ENCODE data around the gene ISM2. TPM values are rescaled to one million over a fixed set of nuclear protein-coding genes. Genes with fewer than 3 reads are reported as not detected.

The ISM2 gene
- polyA plus RNA-seq, 1 of the 3 experiments (the other 2 are of a cell fraction), result 0.20 TPM

GRCh38 chr14:77438596-77438995 is 60.0 kb downstream of the ISM2 start (continued):
- no peak for TF ChIP-seq IRF3 (IDR thresholded peaks at IDR 0.05; ENCODE audit: low read depth, low read length)
- TF ChIP-seq CHD2 (IDR thresholded peaks at IDR 0.05; ENCODE audit: low read length, partially characterized antibody), result no peak
- no peak for TF ChIP-seq POLR2AphosphoS5 (IDR thresholded peaks at IDR 0.05; ENCODE audit: low read depth, low read length)

DNA sequence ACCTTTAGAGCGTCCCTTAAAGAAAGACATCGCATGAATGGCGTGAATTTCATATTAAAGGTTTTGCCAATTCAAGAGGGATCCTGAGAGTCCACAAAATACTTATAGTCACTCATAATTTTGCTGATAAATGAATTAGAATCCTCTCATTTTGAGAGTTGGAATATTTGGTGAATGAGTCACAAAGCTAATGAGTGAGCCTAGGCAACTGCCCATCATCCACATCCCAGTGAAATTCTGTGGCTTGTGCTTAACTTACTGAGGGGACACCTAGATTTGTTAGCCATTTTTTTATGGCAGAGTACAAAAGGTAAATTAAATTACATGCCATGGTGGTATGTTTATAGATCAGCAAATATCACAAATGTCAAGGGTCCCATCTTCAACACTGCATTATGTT is 62.6 kb downstream of the ISM2 start:
- no peaks in the 10 kb centered on the region for H3K9me3 ChIP-seq
- no peak overlapping the region for H3K4me2 ChIP-seq
- TF ChIP-seq ELF1 (IDR thresholded peaks at IDR 0.05), result no peak
- TF ChIP-seq TEAD4 (IDR thresholded peaks at IDR 0.05; ENCODE audit: borderline replicate concordance, insufficient read depth), result no peak
- no peak for TF ChIP-seq SIN3A (IDR thresholded peaks at IDR 0.05; ENCODE audit: borderline replicate concordance, low read depth, low read length)
- TF ChIP-seq FOXJ3 (CRISPR knock-in tag; IDR thresholded peaks at IDR 0.05), result no peak
- TF ChIP-seq RFX5 (IDR thresholded peaks at IDR 0.05; ENCODE audit: low read length), result no peak
- TF ChIP-seq, protein P1, sequence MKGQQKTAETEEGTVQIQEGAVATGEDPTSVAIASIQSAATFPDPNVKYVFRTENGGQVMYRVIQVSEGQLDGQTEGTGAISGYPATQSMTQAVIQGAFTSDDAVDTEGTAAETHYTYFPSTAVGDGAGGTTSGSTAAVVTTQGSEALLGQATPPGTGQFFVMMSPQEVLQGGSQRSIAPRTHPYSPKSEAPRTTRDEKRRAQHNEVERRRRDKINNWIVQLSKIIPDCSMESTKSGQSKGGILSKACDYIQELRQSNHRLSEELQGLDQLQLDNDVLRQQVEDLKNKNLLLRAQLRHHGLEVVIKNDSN (IDR thresholded peaks at IDR 0.05; ENCODE audit: borderline replicate concordance, low read depth), result no peak
- TF ChIP-seq MEF2A (IDR thresholded peaks at IDR 0.05; ENCODE audit: borderline replicate concordance, low read depth), result no peak
- TF ChIP-seq, protein P2, sequence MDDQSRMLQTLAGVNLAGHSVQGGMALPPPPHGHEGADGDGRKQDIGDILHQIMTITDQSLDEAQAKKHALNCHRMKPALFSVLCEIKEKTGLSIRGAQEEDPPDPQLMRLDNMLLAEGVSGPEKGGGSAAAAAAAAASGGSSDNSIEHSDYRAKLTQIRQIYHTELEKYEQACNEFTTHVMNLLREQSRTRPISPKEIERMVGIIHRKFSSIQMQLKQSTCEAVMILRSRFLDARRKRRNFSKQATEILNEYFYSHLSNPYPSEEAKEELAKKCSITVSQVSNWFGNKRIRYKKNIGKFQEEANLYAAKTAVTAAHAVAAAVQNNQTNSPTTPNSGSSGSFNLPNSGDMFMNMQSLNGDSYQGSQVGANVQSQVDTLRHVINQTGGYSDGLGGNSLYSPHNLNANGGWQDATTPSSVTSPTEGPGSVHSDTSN (IDR thresholded peaks at IDR 0.05), result no peak
- TF ChIP-seq MAX (IDR thresholded peaks at IDR 0.05; ENCODE audit: low read depth), result no peak
- TF ChIP-seq RCOR1 (IDR thresholded peaks at IDR 0.05; ENCODE audit: low read length), result no peak
- TF ChIP-seq, protein P3, sequence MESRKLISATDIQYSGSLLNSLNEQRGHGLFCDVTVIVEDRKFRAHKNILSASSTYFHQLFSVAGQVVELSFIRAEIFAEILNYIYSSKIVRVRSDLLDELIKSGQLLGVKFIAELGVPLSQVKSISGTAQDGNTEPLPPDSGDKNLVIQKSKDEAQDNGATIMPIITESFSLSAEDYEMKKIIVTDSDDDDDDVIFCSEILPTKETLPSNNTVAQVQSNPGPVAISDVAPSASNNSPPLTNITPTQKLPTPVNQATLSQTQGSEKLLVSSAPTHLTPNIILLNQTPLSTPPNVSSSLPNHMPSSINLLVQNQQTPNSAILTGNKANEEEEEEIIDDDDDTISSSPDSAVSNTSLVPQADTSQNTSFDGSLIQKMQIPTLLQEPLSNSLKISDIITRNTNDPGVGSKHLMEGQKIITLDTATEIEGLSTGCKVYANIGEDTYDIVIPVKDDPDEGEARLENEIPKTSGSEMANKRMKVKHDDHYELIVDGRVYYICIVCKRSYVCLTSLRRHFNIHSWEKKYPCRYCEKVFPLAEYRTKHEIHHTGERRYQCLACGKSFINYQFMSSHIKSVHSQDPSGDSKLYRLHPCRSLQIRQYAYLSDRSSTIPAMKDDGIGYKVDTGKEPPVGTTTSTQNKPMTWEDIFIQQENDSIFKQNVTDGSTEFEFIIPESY (IDR thresholded peaks at IDR 0.05; ENCODE audit: borderline replicate concordance, low read depth), result no peak
- TF ChIP-seq EZH2phosphoT487 (IDR thresholded peaks at IDR 0.05; ENCODE audit: borderline replicate concordance, low read depth), result no peak
- no peak for TF ChIP-seq NFIC (IDR thresholded peaks at IDR 0.05; ENCODE audit: borderline replicate concordance)
- TF ChIP-seq NRF1 (IDR thresholded peaks at IDR 0.05; ENCODE audit: low read depth, low read length), result no peak
- TF ChIP-seq, protein P4, sequence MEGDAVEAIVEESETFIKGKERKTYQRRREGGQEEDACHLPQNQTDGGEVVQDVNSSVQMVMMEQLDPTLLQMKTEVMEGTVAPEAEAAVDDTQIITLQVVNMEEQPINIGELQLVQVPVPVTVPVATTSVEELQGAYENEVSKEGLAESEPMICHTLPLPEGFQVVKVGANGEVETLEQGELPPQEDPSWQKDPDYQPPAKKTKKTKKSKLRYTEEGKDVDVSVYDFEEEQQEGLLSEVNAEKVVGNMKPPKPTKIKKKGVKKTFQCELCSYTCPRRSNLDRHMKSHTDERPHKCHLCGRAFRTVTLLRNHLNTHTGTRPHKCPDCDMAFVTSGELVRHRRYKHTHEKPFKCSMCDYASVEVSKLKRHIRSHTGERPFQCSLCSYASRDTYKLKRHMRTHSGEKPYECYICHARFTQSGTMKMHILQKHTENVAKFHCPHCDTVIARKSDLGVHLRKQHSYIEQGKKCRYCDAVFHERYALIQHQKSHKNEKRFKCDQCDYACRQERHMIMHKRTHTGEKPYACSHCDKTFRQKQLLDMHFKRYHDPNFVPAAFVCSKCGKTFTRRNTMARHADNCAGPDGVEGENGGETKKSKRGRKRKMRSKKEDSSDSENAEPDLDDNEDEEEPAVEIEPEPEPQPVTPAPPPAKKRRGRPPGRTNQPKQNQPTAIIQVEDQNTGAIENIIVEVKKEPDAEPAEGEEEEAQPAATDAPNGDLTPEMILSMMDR (IDR thresholded peaks at IDR 0.05), result no peak
- no peaks in the 10 kb centered on the region for H3K27me3 ChIP-seq (ENCODE audit: insufficient read depth)
- H3K4me1 ChIP-seq (ENCODE audit: control insufficient read depth in 1 of 2, insufficient read depth in 2 of 2, low read depth in 1 of 2, low read length in 1 of 2), result no peaks in the 10 kb centered on the region
- no peak for DNase-seq
- no peak overlapping the region for H3K9ac ChIP-seq
- no peaks in the 10 kb centered on the region for H4K20me1 ChIP-seq (ENCODE audit: insufficient read depth)
- H3K4me3 ChIP-seq (ENCODE audit: low read depth in 2 of 2, low read length in 1 of 2), result no peak overlapping the region
- CTCF ChIA-PET, result interaction anchor here (1.6 kb wide), 1 partner anchor 23 kb away, joined by 5 read pairs; no protein-coding TSS in a partner anchor
- H3K27ac ChIP-seq (ENCODE audit: low read depth in 2 of 2, low read length in 1 of 2), result no peak overlapping the region
- WGBS (ENCODE audit: low lambda C conversion rate), result 96% methylated on average over 3 of the region's 3 CpGs
- no peaks in the 10 kb centered on the region for H3K9me2 ChIP-seq
- POLR2A ChIA-PET, result no interaction called here
- H3F3A ChIP-seq (replicated peaks; ENCODE audit: insufficient read depth), result peaks cover 14% of the 10 kb centered on the region
- H3K36me3 ChIP-seq (replicated peaks in 1 of 2; ENCODE audit: control insufficient read depth in 1 of 2, insufficient read depth in 2 of 2, low read length in 1 of 2), result peaks cover 63 to 71% of the 10 kb centered on the region in 2 experiments
- H3K79me2 ChIP-seq (ENCODE audit: insufficient read depth), result no peaks in the 10 kb centered on the region
- no peak overlapping the region for H2AFZ ChIP-seq (ENCODE audit: low read depth)
